Measurements from ENCODE around the gene ANO9.

DNA sequence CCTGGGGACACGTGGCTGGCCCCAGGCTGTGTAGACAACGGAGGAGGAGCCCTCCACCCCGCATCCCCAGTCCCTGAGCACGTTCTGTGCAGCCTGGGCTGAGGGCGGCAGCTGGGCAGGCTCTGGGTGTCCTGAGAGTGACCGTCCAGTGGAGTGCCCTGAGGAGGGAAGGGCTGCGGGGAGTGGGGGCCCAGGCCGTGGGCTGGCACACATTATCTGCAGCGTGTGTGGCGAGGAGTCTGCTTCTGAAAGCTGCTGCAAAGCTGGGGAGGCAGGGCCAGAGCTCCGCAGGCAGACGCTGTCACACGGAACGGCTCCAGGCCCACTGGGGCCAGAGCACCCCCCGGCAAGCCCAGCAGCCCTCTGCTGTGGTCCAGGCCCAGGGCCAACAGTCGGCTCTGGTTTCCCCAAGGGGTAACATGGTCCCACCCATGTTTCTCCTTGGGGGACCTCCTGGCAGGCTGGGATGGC, 835 bp upstream of the ANO9 start:
- TF ChIP-seq, protein P1, sequence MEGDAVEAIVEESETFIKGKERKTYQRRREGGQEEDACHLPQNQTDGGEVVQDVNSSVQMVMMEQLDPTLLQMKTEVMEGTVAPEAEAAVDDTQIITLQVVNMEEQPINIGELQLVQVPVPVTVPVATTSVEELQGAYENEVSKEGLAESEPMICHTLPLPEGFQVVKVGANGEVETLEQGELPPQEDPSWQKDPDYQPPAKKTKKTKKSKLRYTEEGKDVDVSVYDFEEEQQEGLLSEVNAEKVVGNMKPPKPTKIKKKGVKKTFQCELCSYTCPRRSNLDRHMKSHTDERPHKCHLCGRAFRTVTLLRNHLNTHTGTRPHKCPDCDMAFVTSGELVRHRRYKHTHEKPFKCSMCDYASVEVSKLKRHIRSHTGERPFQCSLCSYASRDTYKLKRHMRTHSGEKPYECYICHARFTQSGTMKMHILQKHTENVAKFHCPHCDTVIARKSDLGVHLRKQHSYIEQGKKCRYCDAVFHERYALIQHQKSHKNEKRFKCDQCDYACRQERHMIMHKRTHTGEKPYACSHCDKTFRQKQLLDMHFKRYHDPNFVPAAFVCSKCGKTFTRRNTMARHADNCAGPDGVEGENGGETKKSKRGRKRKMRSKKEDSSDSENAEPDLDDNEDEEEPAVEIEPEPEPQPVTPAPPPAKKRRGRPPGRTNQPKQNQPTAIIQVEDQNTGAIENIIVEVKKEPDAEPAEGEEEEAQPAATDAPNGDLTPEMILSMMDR (IDR thresholded peaks at IDR 0.05): no peak
- TF ChIP-seq POLR2A (IDR thresholded peaks at IDR 0.05): no peak
